CD4-positive, alpha-beta T cell treated with Interleukin-6 for 4 hours (primary cell): ENCODE measurements around the gene TMEM258.

Experiments used
- DNase-seq: peaks from one replicate; pipeline ENCODE4 v3.0.0-alpha.2; 2020; ENCODE audit warnings: mixed read lengths

TMEM258 gene

DNA sequence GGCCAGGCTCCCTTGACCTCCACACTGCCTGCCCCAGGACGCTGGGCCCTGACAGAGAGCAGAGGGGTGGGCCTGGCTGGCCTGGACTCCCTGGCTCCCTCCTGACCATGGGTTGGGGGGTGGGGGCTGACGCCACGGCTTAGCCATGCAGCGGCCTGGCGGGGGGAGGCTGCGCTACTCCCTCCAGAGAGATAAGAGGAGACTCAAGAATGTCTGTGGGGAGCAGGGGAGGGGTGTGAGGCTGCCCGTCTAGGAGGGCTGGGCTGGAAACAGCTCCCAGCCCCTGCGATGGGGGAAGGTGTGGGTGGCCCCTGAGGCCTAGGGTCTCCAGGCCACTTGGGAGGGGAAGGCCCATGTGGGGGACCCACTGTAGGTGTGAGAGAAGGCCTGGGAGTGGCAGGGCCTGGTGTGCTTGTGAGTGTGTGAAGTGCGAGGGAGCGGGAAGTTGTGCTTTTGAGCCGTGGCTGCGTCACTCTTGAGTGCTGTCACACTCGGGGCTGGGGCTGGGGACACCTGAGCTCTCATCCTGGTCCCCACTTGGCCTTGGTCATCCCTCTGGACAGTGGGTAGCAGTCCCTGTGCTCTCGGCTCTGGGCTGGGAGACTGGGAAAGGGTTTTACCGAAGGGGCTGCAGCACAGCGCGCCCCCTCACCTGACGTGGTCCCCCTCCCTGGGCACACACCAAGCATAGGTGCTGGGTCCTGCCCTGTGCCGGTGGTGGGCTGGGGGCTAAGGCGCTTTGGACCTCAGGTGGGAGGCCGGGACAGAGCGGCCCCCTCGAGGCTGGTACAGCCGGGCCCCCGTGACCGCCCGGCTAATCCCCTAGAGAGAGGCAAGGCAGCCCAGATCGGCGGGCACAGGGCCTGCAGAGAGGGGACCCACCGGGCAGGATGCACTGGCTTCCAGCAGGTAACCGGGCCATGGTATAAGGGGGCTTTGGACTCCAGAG is 37.6 kb downstream of the TMEM258 start:
- no peak for DNase-seq

DNA sequence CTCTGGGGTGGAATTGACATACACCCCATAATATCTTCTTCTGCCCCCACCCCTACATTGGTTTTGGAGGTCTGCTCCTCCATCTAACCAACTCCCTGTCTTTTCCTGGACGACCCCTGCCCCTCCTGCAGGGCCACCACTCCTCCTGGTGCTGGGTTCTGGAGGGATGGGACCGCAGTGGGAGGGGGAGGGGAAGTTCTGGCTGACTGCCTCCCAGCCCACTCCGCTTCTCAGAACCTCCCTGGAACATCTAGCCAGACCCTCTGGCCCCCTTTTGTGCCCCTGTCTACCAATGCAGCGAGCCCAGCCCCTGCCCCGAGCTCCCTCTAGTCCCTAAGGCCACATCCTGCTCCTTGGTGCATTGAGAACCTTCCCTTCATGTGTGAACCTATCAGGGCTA is 38.7 kb downstream of the TMEM258 start:
- DNase-seq, result no peak

DNA sequence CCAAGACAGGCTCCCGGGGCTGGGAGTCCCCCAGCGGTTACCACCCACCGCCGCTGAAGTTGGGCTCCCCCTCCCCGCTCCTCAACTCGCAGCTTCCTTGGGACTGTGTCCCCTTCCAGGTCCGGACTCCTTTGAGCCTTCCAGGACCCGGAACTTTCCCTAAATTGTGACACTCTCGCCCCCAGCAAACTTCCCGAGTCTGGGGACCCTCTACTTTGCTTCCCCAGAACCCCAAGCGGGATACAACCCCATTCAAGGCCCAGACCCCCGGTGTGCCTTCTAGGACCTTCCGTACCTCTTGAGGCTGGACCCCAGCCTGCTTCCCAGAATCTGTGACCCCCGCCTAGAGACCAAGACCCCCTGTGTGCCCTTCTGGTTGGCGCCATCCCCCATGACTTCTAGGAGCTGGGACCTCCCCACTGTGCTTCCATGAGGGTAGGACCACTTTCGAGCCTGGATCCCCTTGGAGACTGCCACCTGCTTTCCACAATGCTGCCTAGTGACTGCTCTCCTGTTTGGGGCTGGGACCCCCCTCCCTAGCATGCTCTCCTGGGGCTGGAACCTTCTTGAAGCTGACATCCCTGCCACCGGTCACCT is 39.4 kb downstream of the TMEM258 start:
- DNase-seq, result no peak

DNA sequence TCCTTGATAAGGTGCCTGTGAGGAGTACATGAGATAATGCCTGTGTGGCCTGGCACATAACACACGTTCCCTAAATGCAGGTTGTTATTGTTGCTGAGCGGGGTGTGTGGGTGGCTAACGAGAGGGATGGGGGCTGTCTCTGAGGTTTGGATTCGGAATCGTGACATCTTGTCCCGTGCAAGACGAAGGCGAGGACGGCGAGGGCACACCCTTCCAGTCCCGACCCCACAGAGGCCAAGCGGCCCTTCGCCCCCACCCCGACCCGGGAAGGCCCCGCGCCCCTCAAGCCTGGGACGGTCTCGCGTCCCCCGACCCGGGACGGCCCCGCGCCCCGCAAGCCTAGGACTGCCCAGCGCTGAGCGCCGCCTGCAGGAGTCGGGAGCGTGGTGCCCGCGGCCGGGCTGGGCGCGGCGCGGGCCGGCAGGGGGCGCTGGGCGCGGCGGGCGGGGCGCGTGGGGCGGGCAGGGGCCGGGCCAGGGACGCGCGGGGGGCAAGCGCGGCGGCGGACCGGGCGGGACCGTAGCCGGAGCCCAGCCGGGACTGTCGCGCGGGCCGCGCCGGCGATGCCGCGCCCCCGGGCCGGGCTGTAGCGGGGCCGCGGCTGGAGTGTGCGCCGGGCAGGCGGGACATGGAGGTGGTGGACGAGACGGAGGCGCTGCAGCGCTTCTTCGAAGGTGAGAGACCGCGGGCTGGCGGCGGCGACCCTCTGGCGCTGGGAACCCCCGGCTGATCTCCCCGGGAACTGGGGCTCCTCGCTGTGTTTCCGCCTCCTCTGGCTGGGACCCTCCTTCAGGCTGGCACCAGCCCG is 40.1 kb downstream of the TMEM258 start, which contains the start of gene MYRF:
Gene MYRF, plus strand, starts transcription at position 520 of the 808 bp plus-strand sequence. Its CDS starts 109 bp downstream, at position 629.
- peak; percentile 65 for DNase-seq

DNA sequence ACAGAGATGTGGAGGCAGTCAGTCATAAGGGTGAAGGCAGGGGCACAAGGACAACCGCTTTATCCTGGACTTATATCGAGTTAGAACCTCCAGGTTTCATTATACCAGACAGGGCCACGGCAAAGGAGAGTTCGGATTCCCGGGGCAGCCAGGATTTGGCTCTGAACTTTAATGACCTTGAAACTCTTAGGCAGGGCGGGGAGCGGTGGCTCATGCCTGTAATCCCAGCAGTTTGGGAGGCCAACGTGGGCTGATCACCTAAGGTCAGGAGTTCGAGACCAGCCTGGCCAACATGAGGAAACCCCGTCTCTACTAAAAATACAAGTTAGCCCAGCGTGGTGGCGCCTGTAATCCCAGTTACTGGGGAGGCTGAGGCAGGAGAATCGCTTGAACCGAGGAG is 41.0 kb downstream of the TMEM258 start:
- no peak for DNase-seq

DNA sequence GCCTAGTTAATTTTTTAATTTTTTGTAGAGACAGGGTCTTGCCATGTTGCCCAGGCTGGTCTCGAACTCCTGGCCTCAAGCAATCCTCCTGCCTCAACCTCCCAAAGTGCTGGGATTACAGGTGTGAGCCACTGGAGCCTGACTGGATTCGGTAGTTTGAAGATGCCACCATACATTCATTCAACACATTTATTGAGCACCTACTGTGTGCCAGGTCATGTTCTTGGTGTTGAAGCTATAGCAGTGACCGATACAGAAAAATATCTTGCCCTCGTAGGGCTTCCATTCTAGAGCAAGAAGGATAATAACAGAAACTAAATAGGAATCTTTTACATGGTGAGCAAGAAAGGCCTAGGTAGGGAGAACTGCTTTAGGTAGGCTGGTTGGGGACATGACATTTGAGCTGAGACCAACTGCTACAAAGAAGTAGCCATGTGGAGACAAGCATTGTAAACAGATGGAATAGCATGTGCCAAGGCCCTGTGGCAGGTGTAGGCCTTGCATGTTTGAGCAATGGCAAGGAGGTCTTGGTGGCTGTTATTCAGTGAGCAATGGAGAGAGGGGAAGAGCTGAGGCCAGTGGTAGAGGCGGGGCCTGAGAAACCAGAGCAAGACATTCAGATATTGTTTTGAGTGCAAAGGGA is 41.6 kb downstream of the TMEM258 start:
- no peak for DNase-seq

DNA sequence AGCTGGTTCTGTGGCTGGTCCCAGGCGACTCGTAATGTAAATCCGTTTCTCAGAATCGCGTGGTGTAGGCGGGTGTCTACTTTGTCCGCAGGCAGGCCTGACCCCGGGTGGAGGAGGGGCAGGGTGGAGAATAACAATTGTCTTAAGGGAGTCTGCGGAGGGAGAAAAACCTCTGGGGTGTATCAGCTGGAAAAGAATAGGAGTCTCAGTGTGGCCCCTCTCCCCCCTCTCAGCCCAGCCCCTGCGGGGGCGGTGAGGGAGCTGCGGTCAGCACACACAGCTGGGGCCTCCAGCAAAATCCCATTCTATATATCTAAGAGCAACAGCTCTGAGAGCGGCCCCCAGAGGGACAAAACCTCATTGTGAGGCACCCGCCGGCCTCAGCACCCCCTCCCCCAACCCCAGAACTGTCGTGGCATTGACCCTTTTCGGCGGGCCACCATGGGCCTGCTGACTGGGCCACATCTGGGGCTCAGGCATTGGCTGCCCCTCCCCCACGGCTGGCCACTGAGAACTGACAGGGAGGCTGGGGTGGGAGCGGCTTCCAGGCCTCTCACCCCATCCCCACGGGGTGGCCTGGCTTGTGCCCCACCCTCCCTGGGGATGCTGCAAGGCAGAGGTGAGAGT is 42.7 kb downstream of the TMEM258 start:
- no peak for DNase-seq

DNA sequence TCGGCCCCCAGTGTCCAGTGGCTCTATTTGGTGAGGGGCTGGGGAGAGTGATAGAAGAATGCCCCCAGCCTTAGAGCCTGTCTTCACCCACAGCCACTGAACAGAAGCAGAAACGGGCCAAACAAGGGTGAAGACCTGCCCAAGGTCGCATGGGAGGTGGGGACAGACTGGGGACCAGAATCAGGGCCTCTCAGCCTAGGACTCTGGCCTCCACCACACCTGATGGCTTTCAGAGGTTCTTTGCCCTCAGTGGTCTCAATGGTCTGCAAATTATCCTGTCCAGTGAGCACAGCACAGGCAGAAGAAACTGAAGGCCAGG is 44.5 kb downstream of the TMEM258 start:
- no peak for DNase-seq

DNA sequence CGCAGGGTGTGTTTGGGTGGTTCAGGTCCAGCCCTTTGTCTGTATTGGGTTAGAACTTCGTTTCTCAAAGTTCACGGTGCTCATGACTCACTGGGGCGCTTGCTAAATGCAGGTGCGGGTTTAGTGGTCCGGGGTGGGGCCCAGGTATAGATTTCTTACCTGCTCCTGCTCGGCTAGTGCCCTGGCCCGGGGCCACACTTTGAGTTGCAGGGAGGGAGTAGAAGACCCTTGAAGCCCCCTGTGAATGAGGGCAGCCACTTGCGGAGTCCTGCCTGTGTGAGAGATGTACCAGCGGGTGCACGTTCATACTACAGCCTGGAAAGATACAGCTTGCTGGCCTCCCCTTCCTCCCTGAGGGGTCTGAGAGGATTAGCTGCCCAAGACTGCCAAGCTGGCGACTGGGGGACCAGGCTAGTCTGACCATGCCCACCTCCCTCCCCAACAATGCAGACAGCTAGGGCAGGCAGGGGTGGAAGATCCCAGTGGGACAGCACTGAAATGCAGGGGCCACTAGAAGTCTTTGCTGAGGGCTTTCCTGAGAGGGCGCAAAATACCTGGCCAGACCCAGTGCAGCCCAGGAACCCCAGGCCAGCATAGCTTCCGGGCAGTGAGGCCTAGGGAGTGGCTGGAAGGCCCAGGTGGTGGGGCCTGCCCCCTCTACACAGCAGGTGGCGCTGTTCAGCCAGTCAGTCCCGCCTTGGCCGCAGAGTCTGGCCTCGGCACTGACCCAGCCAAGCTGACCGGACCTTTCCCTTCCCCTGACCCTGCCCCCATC is 45.0 kb downstream of the TMEM258 start:
- DNase-seq, result peak; percentile 52

DNA sequence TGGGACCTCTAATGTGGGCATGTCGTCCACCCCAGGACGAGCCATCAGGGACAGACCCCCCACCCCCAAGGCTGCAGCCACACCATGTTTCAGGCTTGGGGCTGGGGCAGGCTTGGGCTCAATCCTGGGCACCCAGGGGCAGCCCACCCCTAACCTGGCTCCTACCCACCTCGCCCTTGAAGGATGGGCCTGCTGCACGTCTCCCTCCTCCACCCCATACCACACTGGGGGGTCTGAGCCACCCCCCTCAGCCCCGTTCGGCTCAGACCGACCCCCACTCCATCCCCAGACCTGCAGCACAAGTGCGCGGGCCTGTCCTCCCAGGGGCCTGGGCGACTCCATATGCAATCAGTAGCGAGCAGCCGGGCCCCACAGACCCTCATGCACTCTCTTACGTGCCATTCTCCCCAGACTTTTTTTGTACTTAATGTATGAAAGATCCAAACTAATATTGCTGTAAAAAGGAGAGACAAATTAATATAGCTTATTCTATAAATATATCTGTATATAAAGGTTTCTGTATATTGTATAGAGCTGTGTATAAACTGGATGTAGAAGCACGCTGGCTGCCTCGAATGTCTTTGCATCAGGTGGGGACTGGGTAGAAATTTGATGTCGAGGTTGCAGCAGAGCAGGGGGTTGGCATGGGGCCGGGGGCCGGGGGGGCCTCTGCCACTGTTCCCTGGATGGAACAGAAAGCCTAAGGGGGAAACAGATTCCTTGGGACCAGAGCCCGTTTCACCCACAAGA is 45.8 kb downstream of the TMEM258 start:
- DNase-seq, result no peak

DNA sequence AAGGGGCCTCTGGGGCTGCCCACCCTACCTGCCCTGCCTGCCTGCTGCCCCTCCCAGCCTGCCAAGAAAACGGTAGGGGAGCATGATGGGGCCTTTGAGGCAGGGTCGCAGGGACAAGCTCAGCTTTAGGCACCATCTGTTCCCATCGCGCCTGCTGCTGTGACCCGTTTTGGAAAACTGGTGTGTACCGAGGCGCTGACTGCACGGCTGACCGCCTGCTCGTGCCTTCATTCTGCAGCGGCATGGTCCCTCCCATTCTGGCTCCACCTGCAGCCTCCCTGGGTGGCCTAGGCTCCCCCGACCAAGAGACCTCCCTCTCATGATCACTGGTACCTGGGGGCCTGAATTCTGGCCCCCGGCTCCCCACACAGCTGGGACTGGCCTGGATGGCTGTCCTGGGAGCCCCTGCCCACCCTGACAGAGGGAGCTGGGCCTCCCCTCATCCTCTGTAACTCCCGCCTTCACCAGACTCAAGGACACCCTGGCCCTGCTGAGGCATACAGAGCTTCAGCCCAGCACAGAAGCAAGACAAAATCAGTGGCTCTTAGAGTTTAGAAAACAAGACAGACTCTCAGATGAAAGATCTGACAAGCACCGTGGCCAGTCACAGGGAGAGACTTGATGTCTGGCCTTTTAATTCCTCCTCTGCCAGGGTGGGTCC is 46.5 kb downstream of the TMEM258 start:
- no peak for DNase-seq

DNA sequence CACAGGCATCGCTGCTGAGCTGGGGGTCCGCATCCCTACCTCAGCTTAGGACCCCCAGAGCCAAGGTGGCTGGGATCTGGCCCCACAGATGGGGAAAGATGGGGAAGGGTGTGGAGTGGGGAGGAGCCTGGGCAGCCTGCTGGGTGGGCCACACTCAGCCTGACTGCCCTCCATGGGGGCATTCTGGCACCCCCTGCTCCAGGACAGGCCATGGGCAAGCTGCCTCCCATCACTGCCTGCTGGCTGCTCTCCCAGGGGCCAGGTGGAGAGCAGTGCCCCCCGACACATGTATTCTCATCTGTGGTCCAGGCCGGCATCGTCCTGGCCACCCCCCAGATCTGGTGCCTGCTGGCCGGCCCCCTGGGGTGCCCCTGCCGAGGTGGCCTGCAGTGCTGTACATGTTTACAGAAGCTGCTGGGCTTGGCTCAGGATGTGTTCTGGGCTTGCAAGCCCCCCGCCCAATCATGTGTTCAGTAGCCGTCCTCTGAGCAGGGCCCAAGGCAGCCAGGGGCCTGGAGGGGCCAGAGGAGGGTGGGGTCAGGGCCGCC is 47.7 kb downstream of the TMEM258 start:
- DNase-seq, result no peak

DNA sequence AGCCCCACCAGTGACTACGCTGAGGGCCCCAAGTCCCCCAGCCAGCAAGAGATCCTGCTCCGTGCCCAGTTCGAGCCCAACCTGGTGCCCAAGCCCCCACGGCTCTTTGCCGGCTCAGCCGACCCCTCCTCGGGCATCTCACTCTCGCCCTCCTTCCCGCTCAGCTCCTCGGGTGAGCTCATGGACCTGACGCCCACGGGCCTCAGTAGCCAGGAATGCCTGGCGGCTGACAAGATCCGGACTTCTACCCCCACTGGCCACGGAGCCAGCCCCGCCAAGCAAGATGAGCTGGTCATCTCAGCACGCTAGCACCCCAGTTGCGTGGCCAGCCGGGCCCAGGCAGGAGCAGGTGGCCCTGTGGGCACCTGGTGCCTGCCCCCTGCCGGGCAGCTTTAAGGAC is 48.2 kb downstream of the TMEM258 start:
- DNase-seq, result no peak

DNA sequence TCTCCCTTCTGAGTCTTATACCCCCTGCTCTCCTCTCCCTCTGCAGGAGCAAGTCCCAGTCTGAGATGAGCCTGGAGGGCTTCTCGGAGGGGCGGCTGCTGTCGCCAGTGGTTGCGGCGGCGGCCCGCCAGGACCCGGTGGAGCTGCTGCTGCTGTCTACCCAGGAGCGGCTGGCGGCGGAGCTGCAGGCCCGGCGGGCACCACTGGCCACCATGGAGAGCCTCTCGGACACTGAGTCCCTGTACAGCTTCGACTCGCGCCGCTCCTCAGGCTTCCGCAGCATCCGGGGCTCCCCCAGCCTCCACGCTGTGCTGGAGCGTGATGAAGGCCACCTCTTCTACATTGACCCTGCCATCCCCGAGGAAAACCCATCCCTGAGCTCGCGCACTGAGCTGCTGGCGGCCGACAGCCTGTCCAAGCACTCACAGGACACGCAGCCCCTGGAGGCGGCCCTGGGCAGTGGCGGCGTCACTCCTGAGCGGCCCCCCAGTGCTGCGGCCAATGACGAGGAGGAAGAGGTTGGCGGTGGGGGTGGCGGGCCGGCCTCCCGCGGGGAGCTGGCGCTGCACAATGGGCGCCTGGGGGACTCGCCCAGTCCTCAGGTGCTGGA is 48.8 kb downstream of the TMEM258 start:
- DNase-seq, result no peak

DNA sequence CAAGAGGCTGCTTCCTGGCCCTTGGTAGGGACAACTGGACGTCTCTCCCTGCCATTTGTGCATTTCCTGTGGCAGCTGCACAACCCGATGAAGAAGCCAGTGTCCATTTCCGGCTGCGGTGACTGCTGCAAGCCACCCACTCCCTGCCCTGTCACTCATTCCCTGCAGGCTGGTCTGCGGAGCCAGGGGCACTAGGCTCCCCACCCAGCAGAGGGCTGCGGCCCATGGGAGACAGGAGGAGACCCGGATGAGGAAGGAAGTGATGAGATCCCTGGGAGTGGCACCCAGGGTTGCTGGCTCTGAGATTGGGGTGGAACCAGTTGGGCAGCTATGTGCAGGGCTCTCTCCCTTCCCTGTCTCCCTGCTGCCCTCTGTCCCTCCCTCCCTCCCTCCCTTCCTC is 50.0 kb downstream of the TMEM258 start:
- no peak for DNase-seq

DNA sequence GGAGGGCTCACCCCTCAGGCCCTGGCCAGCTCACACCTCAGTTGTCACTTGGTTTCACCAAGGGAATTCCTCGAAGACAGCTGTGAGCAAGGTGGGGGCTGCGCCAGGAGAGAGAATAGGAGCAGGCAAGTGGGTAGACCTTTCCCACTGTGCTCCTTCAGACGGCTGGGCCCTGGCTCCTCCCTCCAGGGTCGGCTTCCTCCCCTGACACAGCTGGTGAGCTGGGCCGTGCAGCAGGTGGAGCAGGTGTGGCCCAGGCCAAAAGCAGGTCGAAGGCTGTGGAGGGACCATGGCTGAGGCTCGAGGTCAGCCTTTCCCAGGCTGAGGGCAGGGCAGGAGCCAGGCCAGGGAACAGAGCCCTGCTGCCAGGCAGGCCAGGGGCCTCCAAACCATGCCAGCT is 52.4 kb downstream of the TMEM258 start:
- DNase-seq, result no peak

DNA sequence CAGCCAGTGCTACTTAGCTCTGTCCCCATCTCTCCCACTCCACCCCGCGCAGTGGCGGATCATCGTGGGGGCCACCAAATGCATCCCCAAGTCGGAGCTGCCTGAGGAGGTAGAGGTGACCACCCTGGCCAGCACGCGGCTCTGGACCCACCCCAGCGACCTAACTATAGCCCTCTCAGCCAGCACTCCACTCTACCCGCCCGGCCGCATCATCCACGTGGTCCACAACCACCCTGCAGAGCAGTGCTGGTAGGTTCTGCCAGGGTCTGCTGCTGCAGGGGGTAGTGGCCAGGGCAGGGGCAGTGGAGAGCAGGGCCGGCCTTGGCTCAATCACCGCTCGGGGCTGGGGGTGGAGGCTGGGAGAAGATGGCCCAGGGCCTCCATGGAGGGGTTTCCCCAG is 53.0 kb downstream of the TMEM258 start:
- no peak for DNase-seq
